Loucy (cell line): Measurements from ENCODE around the gene ATXN7L3.
A peak's percentile ranks its signal among the peaks of the same experiment; 100 is the strongest.

Experiments
- CTCF ChIP-seq: fragments of 200-600 bp; sonication (generic); conservative IDR thresholded peaks from 2 replicates; pipeline ENCODE4 v1.5.1; 2014; ENCODE audit warnings: mild to moderate bottlenecking, antibody characterized with exemption, low read length
- EZH2phosphoT487 ChIP-seq: fragments of 200-600 bp; IDR thresholded peaks from 2 replicates; pipeline ENCODE4 v1.6.1; 2018; ENCODE audit warnings: antibody characterized with exemption, mild to moderate bottlenecking, moderate library complexity, borderline replicate concordance

- TF ChIP-seq CTCF: peak; percentile 24; the same call in 1 of the 2 replicates
- no peak for TF ChIP-seq EZH2phosphoT487
Observed at GRCh38 chr17:44222112-44222869, 22.6 kb upstream of the ATXN7L3 start.
